ENCODE data around the gene WWTR1.

Gene WWTR1

DNA sequence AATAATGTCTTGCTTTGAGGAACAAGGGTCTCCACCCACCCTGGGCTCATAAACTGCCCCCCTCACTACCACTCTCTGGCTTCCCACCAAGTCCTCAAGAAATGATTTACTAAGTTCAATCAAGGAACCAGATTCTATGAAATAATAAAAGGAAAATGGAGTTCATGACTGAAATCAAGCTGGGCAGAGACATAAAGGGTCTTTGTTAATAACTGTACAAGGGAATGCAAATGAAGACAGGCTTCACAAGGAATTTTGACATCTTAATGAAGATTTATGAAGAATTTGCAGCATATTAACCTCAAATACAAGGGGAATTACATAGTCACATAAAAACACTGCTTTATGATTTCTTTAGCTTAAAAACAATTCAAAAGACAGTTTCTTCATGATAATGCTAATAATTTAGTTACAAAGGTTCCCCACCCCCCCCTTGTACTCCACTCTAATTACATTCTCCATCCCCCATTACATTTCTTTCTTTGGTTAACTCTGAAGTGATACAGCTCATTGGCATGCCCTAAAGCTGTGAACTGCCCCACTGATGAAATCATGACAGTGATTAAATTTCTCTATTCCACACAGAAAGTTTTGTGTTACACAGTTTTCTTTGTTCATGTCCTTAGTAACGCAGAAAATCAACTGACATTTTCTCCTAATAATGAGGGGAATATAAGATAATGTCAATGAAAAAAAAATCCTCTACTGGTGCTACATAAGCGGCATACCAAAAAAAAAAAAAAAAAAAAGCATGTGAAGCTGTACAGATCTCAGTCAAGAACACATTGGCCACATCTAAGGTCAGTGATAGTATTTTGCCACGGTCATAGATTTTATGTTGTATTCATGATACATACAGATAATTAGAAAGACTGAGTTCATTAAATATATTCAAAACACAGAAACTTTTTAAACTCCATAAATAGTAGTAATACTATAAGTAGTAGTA is 54.4 kb downstream of the WWTR1 start:
- TF ChIP-seq MYC (IDR thresholded peaks at IDR 0.05; ENCODE audit: low read depth, low read length): no peak
- no peak for TF ChIP-seq POLR2A (IDR thresholded peaks at IDR 0.05; ENCODE audit: extremely low read depth, insufficient read length)
- TF ChIP-seq, protein P1, sequence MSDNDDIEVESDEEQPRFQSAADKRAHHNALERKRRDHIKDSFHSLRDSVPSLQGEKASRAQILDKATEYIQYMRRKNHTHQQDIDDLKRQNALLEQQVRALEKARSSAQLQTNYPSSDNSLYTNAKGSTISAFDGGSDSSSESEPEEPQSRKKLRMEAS (IDR thresholded peaks at IDR 0.05; ENCODE audit: low read depth, low read length): no peak
- TF ChIP-seq, protein P2, sequence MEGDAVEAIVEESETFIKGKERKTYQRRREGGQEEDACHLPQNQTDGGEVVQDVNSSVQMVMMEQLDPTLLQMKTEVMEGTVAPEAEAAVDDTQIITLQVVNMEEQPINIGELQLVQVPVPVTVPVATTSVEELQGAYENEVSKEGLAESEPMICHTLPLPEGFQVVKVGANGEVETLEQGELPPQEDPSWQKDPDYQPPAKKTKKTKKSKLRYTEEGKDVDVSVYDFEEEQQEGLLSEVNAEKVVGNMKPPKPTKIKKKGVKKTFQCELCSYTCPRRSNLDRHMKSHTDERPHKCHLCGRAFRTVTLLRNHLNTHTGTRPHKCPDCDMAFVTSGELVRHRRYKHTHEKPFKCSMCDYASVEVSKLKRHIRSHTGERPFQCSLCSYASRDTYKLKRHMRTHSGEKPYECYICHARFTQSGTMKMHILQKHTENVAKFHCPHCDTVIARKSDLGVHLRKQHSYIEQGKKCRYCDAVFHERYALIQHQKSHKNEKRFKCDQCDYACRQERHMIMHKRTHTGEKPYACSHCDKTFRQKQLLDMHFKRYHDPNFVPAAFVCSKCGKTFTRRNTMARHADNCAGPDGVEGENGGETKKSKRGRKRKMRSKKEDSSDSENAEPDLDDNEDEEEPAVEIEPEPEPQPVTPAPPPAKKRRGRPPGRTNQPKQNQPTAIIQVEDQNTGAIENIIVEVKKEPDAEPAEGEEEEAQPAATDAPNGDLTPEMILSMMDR (IDR thresholded peaks at IDR 0.05; ENCODE audit: low read depth, low read length): no peak
- no peak overlapping the region for H3K4me3 ChIP-seq (ENCODE audit: low read depth, low read length)
- DNase-seq (ENCODE audit: low read depth): no peak

DNA sequence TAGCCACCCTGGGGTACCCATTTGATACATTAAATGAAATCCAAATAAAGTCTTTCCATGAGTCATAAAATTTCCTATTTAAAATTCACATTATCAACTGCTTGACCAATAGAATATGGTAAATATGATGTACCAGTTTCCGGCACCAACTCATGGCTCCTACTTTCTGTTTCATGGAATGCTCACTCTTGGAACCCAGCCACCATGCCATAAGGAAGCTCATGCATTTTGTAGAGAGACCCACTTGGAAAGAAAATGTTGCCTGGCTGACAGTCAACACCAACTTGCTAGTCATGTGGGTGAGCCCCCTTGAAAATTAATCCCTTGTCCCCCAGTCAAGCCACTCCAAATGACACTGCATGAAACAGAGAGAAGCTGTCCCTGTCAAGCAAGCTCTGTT is 57.2 kb downstream of the WWTR1 start:
- no peak for DNase-seq (ENCODE audit: low read depth)
- H3K4me3 ChIP-seq (ENCODE audit: low read depth, low read length): no peak overlapping the region
- TF ChIP-seq, protein P1 (IDR thresholded peaks at IDR 0.05; ENCODE audit: low read depth, low read length): no peak
- TF ChIP-seq, protein P2 (IDR thresholded peaks at IDR 0.05; ENCODE audit: low read depth, low read length): no peak
- no peak for TF ChIP-seq POLR2A (IDR thresholded peaks at IDR 0.05; ENCODE audit: extremely low read depth, insufficient read length)
- no peak for TF ChIP-seq MYC (IDR thresholded peaks at IDR 0.05; ENCODE audit: low read depth, low read length)

DNA sequence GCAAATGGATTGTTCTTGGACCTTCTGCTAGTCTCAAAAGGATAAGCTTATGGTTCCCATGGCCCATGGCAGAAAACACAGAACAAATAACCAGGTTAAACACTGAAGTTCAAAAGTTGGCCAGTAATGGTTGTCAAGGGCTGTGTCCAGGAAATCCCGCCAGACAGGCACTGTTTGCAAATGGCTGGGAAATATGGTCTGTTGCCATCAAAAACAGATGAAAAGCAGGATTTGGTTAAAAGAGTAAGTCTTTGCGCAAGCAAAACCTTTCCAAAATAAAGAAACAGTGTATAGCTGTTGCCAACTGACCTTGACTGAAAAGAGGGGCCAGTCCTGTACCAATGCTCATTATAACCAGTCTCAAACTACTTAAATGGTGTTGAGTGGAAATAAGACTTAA is 58.6 kb downstream of the WWTR1 start:
- TF ChIP-seq MYC (IDR thresholded peaks at IDR 0.05; ENCODE audit: low read depth, low read length) (no peak), POLR2A (IDR thresholded peaks at IDR 0.05; ENCODE audit: extremely low read depth, insufficient read length) (no peak)
- TF ChIP-seq, protein P1 (IDR thresholded peaks at IDR 0.05; ENCODE audit: low read depth, low read length): no peak
- TF ChIP-seq, protein P2 (IDR thresholded peaks at IDR 0.05; ENCODE audit: low read depth, low read length): no peak
- DNase-seq (ENCODE audit: low read depth): no peak
- H3K4me3 ChIP-seq (ENCODE audit: low read depth, low read length): no peak overlapping the region

DNA sequence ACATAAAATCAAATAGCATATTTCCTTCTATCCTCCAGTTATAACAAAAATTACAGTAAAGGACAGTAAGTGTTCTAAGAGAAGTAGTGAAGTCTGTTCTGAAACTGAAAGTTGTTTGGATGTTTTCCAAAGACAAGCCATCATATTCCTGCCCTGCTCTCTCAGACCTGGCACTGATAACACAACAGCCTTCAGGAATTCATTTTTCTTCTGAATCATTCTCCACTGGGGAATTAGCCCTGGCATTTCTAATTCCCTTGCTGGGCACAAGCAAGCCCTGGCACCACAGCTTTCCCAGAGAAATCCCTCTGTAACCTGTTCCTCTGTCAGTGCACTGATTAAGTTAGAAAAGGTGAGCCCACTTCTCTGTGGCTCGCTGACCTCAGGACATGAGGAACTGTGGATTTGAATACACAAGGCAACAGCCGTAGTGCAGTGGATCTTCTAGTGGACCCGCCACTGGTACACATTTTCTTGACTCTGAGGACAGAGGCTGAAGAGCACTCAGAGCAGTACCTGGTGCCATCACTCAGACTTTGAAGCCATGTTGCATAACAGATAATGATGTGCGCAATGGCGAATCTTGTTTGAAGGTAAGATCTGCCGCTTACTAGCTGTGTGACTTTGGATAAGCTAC is 61.6 kb downstream of the WWTR1 start:
- H3K4me3 ChIP-seq (ENCODE audit: low read depth, low read length): no peak overlapping the region
- DNase-seq (ENCODE audit: low read depth): no peak
- no peak for TF ChIP-seq MYC (IDR thresholded peaks at IDR 0.05; ENCODE audit: low read depth, low read length)
- TF ChIP-seq, protein P2 (IDR thresholded peaks at IDR 0.05; ENCODE audit: low read depth, low read length): no peak
- TF ChIP-seq POLR2A (IDR thresholded peaks at IDR 0.05; ENCODE audit: extremely low read depth, insufficient read length): no peak
- TF ChIP-seq, protein P1 (IDR thresholded peaks at IDR 0.05; ENCODE audit: low read depth, low read length): no peak

DNA sequence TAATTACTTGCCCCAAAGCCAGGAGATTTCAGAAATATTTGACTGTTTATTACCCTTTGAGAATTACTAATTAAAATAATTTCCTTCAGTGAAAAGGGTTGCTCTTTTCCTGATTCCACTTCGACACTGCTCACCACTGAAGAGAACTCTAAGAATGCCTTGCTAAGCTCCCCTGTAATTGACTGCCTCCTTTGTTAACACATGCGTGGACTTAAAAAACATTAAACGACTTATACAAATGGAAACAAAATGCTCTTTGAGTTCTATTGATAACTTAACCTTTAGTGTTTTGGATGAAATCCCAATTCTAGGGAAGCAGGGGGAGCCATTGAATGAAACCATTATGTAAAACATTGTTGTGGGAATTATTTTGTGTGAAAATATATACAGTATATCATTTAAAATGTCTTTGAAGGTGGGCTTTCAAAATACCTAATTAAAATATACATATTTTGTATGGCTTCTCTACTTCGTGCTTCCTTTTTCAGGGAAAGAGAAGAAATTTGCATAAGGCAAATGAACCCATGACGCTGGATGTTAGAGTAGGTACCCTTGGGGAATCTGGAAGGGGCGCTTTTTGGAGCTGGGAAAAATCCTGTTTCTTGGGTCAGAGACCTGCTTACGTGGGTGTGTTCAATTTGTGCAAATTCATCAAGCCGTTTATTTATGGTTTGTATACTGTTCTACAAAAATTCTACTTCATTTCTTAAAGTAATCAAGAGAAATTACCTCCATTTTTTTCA is 64.2 kb downstream of the WWTR1 start:
- no peak overlapping the region for H3K4me3 ChIP-seq (ENCODE audit: low read depth, low read length)
- DNase-seq (ENCODE audit: low read depth): no peak
- TF ChIP-seq, protein P1 (IDR thresholded peaks at IDR 0.05; ENCODE audit: low read depth, low read length): no peak
- TF ChIP-seq, protein P2 (IDR thresholded peaks at IDR 0.05; ENCODE audit: low read depth, low read length): no peak
- TF ChIP-seq POLR2A (IDR thresholded peaks at IDR 0.05; ENCODE audit: extremely low read depth, insufficient read length) (no peak), MYC (IDR thresholded peaks at IDR 0.05; ENCODE audit: low read depth, low read length) (no peak)

Measured in NB4 (cell line).